BJ (cell line): ENCODE results near the gene METTL15. TPM values are rescaled to one million over a fixed set of nuclear protein-coding genes. Genes with fewer than 3 reads are reported as not detected.
"Not testable (repeated sequence)": the region's sequence is repeated elsewhere in the genome, so short reads cannot be mapped to it uniquely, and the experiment has no call there.

Experiments used
- CTCF ChIA-PET: fragments of 350-600 bp; formaldehyde crosslinking; extraction: SDS; loops from one replicate; lab custom pipeline; 2021; ENCODE audit warnings: antibody characterized with exemption, inconsistent platforms; lab: Yijun Ruan, JAX
- POLR2A ChIA-PET: fragments of 300-600 bp; sonication (Branson Sonifier 250); formaldehyde crosslinking; extraction: SDS; loops from one replicate; lab custom pipeline; 2021; ENCODE audit warnings: antibody characterized with exemption; lab: Charles Lee
- DNase-seq: peaks from one replicate; pipeline ENCODE4 v3.0.0-alpha.2; 2011; ENCODE audit warnings: low read depth
- H3K27me3 ChIP-seq: 2 replicates; pipeline ENCODE4 v1.6.0; 2011; ENCODE audit warnings: low read length; ENCODE audit not compliant: control insufficient read depth, insufficient read depth
- H3K36me3 ChIP-seq: 2 replicates; pipeline ENCODE4 v1.5.1; 2011; ENCODE audit warnings: low read length; ENCODE audit not compliant: control insufficient read depth, insufficient read depth
- H3K4me3 ChIP-seq: 2 replicates; pipeline ENCODE4 v1.5.1; 2011; ENCODE audit warnings: low read depth, mild to moderate bottlenecking, control low read depth, low read length
- polyA plus RNA-seq: library from polyadenylated mRNA; depleted of rRNA; stranded (reverse); fragments of >200 nt; gene quantifications from 2 replicates; pipeline ENCODE4 v1.2.3, GENCODE V29; 2011
- TF ChIP-seq, protein P1 (sequence below): IDR thresholded peaks from 2 replicates; pipeline ENCODE4 v1.5.1; 2011; ENCODE audit warnings: low read depth, mild to moderate bottlenecking, control low read depth, inconsistent platforms, low read length, moderate library complexity; ENCODE audit not compliant: insufficient read depth

The METTL15 gene
- polyA plus RNA-seq, 1 experiment: 7.0 TPM

GRCh38 chr11:28170759-28171158 lies 62.6 kb downstream of the METTL15 start:
- Histone ChIP-seq H3K36me3 (no peaks in the 10 kb centered on the region; the same call in 1 of the 2 replicates), H3K27me3 (no peaks in the 10 kb centered on the region), H3K4me3 (no peak overlapping the region)
- ChIA-PET POLR2A (no interaction called here), CTCF (no interaction called here)
- no peak for DNase-seq
- TF ChIP-seq, protein P1, sequence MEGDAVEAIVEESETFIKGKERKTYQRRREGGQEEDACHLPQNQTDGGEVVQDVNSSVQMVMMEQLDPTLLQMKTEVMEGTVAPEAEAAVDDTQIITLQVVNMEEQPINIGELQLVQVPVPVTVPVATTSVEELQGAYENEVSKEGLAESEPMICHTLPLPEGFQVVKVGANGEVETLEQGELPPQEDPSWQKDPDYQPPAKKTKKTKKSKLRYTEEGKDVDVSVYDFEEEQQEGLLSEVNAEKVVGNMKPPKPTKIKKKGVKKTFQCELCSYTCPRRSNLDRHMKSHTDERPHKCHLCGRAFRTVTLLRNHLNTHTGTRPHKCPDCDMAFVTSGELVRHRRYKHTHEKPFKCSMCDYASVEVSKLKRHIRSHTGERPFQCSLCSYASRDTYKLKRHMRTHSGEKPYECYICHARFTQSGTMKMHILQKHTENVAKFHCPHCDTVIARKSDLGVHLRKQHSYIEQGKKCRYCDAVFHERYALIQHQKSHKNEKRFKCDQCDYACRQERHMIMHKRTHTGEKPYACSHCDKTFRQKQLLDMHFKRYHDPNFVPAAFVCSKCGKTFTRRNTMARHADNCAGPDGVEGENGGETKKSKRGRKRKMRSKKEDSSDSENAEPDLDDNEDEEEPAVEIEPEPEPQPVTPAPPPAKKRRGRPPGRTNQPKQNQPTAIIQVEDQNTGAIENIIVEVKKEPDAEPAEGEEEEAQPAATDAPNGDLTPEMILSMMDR: no peak

DNA sequence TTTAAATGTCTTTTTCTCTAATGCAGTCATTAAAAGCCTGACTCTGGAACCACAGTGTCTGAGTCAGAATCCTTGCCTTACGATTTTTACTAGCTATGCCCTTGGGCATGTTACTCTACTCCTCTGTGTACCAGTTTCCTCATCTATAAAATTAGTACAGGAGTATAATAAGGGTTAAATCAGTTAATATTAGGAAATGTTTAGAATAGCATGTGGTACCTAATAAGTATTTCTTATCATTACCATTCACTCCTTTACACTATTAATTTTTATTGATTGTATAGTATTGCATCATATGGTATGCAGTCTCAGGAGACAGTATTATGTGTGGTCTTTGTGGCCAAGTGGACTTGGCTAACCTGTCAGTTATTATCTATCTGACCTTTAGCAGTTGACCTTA lies 68.2 kb downstream of the METTL15 start:
- H3K27me3 ChIP-seq: no peaks in the 10 kb centered on the region
- H3K36me3 ChIP-seq: no peaks in the 10 kb centered on the region
- TF ChIP-seq, protein P1: no peak
- peak; percentile 16 for DNase-seq
- CTCF ChIA-PET: no interaction called here
- no peak overlapping the region for H3K4me3 ChIP-seq
- POLR2A ChIA-PET: no interaction called here

DNA sequence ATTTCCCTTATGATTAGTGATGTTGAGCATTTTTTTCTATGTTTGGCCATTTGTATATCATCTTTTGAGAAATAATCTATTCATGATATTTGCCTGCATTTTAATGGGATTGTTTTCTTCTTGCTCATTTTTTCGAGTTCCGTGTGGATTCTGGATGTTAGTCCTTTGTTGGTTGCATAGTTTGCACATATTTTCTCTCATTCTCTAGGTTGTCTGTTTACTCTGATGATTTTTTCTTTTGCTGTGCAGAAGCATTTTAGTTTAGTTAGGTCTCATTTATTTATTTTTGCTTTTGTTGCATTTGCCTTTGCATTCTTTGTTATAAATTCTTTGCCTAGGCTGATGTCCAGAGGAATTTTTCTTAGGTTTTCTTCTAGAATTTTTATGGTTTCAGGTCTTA lies 87.3 kb downstream of the METTL15 start:
- TF ChIP-seq, protein P1: no peak
- POLR2A ChIA-PET: no interaction called here
- no peaks in the 10 kb centered on the region for H3K27me3 ChIP-seq
- CTCF ChIA-PET: no interaction called here
- no peak overlapping the region for H3K4me3 ChIP-seq
- no peaks in the 10 kb centered on the region for H3K36me3 ChIP-seq
- no peak for DNase-seq

DNA sequence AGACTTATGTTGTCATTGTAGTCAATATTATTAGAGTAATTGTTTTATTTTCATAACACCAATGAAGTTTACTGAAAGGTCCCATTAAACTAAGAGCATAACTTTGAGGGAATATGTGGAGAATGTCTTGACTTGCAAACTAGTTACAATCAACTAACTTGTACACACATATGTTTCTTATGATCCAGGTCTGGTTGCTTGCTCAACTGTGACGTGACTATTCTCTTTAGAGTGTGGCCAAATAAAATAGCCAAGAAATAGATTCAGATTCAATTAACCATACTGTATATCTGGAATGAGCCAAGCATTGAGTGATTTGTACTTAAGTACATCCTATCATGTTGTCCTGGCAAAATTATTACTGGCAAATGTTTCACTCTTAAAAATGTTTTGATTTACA lies 101.7 kb downstream of the METTL15 start:
- ChIA-PET CTCF (no interaction called here), POLR2A (no interaction called here)
- Histone ChIP-seq H3K36me3 (no peaks in the 10 kb centered on the region), H3K4me3 (no peak overlapping the region), H3K27me3 (no peaks in the 10 kb centered on the region)
- TF ChIP-seq, protein P1: no peak
- DNase-seq: peak; percentile 30

- H3K27me3 ChIP-seq, POLR2A ChIA-PET, H3K36me3 ChIP-seq, DNase-seq, H3K4me3 ChIP-seq, CTCF ChIA-PET: not testable (repeated sequence)
Measured at GRCh38 chr11:28222063-28222462, 113.9 kb downstream of the METTL15 start.

DNA sequence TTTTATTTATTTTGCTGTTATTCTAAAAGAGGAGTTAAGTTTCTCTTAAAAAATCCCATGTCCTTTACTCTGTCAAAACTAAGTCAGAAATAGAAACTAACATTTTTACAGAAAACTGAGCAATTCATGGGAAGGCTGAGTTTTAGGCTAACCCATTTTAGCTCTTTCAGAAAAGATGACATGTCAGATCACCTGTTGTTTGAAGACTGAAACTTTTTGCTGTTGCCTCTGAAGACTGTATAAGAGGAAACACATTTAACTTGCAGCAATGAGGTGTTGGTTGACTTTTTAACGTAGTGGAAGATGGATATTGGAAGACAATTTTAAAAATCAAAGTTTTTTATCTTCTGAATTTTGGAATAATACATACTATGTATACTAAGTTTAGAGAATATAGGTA lies 115.4 kb downstream of the METTL15 start:
- Histone ChIP-seq H3K4me3 (no peak overlapping the region), H3K36me3 (no peaks in the 10 kb centered on the region), H3K27me3 (no peaks in the 10 kb centered on the region)
- TF ChIP-seq, protein P1: no peak
- no peak for DNase-seq
- CTCF ChIA-PET: interaction anchor here (0.6 kb wide), 1 partner anchor 80 kb away, joined by 3 read pairs; no protein-coding TSS in a partner anchor
- POLR2A ChIA-PET: no interaction called here
